HG02870 (cell line): Measurements from ENCODE around the gene FAM117A.
"Not testable (repeated sequence)": the region's sequence is repeated elsewhere in the genome, so short reads cannot be mapped to it uniquely, and the experiment has no call there.

Experiments used
- ATAC-seq: cut with Tn5 transposase; IDR thresholded peaks from one replicate; pipeline ENCODE4 v1.9.1; 2021; ENCODE audit warnings: mild to moderate bottlenecking, moderate library complexity; ENCODE audit not compliant: unreplicated experiment

Gene FAM117A

GRCh38 chr17:49741692-49742076 lies 22.2 kb downstream of the FAM117A start:
- no peak for ATAC-seq

DNA sequence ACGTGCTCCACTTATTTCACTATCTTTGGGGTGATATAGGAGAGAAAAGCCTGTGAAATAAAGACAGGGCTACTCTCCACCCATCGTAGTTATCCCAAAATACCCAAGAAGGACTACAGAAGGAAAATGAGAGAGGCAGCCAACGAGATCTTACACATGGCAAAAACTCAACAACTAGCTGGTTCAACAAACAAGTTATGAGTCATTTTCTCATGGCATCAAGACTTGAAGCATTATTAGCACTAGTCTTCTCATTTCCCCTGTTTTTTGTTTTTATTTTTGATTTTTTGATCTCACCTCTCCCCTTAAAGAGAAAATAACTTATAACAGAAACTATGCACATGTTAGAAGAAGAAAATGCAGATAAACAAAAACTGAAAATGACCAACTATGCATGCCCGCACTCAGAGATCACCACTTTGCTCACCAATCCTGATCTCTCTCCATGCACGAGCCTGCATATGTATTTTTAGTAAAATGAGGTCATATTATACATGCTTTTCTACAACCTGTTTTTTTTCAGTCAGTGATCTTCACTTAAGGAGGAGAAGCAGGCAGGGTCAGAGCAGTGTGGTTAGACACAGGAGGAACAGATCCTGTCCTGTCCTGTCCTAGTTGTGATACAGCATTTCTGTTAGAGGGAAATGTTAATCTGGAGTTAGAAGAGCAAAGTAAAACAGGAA lies 22.8 kb downstream of the FAM117A start:
- ATAC-seq, result peak; percentile 49

GRCh38 chr17:49739641-49740271 lies 24.2 kb downstream of the FAM117A start:
- no peak for ATAC-seq

- no peak for ATAC-seq
Measured at GRCh38 chr17:49738456-49739163, 25.3 kb downstream of the FAM117A start.

GRCh38 chr17:49734515-49735490 lies 29.1 kb downstream of the FAM117A start:
- no peak for ATAC-seq

DNA sequence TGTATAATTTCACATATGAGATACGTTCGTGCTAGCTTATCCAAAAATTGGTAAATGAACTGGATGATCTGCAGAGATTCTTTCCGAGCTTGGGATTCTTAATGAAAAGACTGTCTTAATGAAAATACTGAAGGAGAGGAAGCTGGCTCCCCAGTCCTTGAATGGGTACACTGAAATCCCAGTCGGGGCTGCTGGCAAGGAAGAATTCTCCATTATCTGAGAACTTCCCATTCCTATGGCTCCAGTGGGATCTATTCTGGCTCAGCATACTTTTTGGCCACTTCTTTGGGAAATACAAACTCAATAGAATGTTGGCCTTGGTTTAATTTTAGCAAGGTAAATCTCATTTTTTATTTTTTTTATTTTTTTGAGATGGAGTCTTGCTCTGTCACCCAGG lies 32.5 kb downstream of the FAM117A start:
- no peak for ATAC-seq

GRCh38 chr17:49730785-49731434 lies 33.0 kb downstream of the FAM117A start:
- no peak for ATAC-seq

DNA sequence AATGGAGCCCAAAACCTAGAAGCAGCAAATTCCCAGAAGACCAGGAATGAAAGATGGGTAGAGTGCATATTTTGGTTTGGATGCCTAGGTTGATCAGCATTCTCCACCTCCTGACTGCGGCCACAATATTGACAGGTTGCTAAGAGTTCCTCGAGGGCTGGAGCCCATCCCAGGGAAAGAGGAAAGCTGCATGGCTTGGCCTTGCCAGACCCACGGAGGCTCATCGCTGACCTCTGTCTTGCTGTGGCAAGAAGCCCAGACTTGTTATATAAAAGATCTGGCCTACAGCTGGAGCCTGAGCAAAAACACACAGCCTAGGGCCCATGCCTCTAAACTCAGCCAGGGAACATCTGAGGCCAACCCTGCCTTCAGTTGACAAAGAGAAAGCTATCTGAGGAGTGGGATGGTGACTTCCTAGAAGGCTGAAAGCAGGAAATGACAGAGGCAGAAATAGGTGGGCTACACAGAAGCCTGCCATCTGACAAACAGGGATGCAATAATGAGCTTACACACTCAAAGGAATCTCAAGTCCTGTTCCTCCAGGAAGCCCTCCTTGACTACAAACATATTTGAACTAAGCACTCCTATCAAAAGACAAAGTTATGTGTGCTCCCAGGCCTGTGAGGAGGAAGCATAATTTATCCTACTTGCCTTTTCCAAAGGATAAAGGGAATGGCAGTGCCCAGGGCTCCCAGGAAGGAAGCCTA lies 33.7 kb downstream of the FAM117A start:
- no peak for ATAC-seq

- no peak for ATAC-seq
Measured at GRCh38 chr17:49729069-49729468, 34.9 kb downstream of the FAM117A start.

- no peak for ATAC-seq
Measured at GRCh38 chr17:49728425-49728824, 35.5 kb downstream of the FAM117A start.

DNA sequence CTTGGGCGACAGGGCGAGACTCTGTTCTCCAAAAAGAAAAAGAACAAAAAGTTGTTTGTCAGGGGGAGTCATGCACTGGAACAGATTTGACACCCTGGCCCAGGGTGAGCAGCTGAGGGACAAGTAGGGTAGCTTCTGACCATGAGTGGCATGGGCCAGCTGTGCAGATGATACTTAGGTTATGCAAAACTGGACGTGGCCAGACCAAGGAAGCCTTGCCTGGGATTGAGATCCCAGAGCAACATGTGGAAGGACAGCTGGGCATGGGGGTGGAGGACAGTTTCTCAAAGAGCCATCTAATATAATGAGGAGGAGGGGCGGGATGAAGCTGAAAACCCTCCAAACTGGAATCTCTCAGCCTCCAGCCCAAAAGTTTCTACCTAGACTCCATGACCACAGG lies 36.6 kb downstream of the FAM117A start:
- no peak for ATAC-seq

- no peak for ATAC-seq
Measured at GRCh38 chr17:49725452-49726130, 38.3 kb downstream of the FAM117A start.

GRCh38 chr17:49724552-49724951 lies 39.4 kb downstream of the FAM117A start:
- ATAC-seq, result not testable (repeated sequence)

DNA sequence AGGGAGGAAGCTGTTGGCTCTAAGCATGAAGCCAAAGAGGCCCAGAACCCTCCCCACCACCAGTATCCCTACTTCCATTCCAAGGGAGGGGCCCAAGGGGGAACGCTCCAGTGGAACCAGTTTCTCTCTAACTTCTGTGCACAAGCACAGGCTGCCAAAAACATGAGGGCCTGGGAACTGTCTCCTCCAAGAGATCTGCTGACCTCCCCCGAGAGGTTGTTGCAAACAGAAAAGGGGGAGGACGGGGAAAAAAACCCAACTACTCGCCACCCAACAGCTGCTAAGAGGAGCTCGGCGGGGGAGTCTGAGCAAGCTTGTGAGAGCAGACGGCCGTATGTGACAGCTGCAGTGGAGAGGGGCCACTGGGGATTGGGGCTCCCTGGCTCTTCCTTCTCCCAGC lies 40.5 kb downstream of the FAM117A start:
- ATAC-seq, result no peak

DNA sequence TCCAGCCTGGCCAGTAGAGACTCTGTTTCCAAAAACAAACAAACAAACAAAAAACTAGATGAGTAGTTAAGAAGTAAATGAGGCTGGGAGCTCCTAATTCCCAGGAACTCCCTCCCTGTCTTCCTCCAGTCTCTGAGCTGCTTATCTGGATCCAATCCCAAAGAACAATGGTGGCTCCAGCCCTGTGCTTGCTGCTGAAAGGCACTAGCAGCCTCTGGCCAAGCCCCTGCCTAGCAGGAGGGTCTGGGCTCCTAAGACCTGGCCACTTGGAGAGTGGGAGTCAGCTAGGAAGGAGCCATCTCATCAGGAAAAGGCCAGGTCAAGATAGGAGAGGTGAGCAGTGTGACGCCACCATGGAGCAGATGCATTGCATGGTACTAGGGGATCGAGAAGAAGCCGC lies 41.9 kb downstream of the FAM117A start:
- no peak for ATAC-seq

GRCh38 chr17:49717371-49717861 lies 46.5 kb downstream of the FAM117A start:
- ATAC-seq, result no peak

- no peak for ATAC-seq
Measured at GRCh38 chr17:49716668-49717364, 47.1 kb downstream of the FAM117A start.

DNA sequence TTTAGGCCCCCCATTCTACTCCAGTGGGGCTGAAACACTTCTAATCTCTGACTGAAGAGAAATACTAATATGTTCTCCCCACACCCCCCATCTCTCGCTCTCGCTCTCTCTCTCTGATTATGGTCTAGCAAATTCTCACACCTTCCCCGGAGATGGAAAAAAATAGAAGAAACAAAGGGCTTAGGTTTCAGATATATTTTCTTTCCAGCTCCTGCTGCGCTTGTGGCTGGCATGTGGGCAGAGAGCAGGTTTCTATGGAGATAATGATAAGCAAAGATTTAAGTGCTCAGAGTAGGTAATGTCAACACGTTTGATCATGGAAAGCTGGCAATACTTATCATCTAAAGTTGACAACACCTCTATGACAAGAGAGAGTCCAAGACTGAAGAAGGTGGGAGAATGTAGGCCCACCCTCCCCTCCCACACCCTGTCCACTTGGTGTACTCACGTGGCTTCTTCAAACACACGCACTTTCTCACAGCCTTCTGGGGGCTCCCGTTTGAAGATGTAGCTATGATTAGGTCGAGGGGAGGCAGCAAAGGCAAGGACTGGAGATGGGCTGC lies 48.1 kb downstream of the FAM117A start:
- no peak for ATAC-seq
